Skin of body (tissue), 2 donors: ENCODE data around the gene SPATA20. TPM values are rescaled to one million over a fixed set of nuclear protein-coding genes. Genes with fewer than 3 reads are reported as not detected.

Experiments
- DNase-seq: peaks from one replicate; lab custom pipeline; 2025; lab: John Stamatoyannopoulos, UW
- total RNA-seq: library from RNA; depleted of rRNA; stranded (reverse); fragments of >200 nt; gene quantifications from one replicate; pipeline ENCODE4 v1.2.3, GENCODE V29; 2014

SPATA20 gene
- total RNA-seq, 1 donor from 2014 or later: 19.3 TPM

GRCh38 chr17:50519141-50519834 is 27.7 kb upstream of the SPATA20 start:
- DNase-seq: no peak

- DNase-seq: no peak
Observed at GRCh38 chr17:50520483-50520882, 26.5 kb upstream of the SPATA20 start.

GRCh38 chr17:50521514-50521913 is 25.5 kb upstream of the SPATA20 start:
- DNase-seq: no peak

- no peak for DNase-seq
Observed at GRCh38 chr17:50522766-50523165, 24.2 kb upstream of the SPATA20 start.

DNA sequence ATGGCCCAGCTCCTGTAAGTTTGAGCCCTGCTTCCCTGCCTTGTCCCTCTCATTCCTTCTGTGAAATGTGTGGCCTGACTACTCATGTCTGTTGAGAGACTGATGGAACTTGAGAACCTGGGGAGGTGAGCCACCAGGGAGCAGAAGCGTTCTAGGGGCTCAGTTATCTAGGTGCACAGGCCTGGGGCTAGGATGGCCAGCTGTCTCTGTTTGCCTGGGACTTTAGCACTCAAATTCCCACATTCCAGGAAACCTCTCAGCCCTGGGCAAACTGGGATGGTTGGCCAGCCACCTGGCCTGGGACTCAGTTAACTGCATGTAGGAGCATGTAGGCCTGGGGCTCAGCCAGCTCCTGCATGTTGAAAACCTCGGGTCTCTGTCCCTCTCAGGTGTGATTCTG is 23.8 kb upstream of the SPATA20 start:
- no peak for DNase-seq

DNA sequence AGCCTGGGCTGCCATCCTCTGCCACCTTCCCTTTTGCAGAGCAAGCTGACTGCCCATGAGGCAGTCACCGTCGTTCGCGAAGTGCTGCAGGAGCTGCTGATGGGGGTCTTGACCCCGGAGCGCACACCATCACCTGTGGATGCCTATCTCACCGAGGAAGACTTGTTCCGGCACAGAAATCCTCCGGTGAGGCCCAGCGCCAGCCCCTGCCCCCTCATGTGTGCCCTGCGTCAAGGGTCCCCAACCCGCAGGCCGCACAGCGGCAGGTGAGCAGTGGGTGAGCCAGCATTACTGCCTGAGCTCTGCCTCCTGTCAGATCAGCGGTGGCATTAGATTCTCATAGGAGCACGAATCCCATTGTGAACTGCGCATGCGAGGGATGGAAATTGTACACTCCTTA is 22.1 kb upstream of the SPATA20 start:
- no peak for DNase-seq

GRCh38 chr17:50527155-50527762 is 19.7 kb upstream of the SPATA20 start:
- no peak for DNase-seq

DNA sequence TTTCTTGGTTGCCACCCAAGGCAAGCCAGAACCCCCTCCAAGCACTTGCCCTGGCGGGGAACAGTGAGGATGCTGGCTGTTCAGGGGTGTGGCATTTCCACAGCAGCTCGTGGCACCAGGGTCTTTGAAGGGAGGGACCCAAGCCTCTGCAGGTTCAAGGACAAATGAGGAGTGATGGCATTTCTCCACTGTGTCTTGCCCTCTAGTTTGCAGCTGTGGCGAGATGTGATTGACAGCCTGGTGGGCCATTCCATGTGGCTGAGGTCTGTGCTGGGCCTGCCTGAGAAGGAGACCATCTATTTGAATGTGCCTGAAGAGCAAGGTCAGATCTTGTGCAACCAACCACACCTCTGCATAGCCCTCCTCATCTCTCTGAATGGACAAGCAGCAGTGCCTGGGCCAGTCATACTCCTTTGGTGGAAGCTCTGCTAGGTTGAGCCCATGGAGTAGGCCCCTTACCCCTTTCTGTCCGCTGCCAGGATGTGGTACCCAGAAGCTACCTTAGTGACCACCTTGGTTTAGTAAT is 19.0 kb upstream of the SPATA20 start:
- no peak for DNase-seq

DNA sequence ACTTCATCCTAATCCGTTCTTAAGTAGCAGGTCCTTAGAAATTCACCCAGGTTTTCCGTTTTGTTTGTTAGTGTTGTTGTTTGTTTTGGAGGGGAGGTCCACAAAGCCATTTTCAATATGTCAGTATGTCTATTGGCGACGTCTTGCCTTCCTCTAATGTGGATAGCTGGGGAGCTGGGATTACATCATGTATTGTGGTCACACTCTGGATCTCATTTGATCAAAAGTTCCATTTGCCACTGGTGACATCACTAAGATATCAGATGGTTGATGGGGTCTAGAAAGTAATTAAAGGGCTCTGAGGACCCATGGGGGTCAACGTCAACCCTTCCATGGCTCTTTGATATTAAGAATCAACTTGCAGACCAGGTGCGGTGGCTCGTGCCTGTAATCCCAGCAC is 17.1 kb upstream of the SPATA20 start:
- DNase-seq: no peak

- DNase-seq: no peak
Observed at GRCh38 chr17:50531428-50532025, 15.4 kb upstream of the SPATA20 start.

DNA sequence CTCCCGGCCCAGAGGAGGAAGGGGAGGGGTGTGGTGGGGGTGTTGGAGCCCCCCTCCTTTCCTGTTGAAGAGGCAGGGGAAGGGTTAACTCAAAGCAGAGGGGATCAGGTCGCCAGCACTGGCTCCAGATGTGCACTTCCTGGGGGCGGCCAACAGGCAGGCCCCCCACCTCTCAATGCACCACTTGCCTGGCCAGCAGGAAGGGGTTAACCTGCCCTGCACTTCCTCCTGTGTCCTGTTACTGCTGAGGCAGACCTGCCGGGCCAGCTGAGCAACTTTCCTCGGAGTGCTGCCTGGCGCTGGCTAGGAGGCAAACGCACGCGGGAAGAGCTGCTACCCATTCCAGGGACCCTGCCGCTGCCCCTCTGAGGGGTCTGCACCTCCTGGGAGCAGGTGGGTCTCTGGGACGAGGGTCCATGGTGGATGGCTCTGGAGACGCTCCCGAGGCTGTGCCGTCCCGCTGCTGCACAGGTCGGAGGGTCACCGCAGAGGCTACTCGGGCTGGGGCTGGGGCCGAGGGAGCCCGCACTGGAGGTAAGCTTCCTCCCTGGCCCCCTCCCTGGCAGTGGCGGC is 14.4 kb upstream of the SPATA20 start, which contains the start of gene EPN3:
Gene EPN3 (plus strand): TSS at position 284 of the 573 bp plus-strand sequence. CDS start 3,822 bp downstream, outside the sequence.
- no peak for DNase-seq

- DNase-seq: no peak
Observed at GRCh38 chr17:50533185-50533584, 13.8 kb upstream of the SPATA20 start.

DNA sequence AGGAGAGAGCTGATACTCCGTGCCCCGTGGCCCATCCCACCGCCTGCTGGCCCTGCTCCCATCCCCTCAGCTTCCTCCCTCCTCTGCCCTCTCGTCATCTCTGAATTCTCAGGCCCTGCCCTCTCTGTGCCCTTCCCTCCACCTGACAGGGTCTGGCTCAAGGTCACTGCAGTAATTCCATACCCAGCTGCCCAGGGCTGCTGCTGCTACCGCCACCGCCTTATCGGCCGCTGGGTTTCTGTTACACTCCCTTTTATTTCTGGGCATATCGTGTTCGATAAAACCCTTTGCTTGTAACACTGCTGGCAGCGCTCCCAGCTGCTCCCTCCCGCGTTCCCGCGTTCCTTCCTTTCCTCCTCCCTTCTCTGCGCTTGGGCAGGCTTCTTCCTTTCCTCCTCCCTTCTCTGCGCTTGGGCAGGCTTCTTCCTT is 13.2 kb upstream of the SPATA20 start:
- no peak for DNase-seq

GRCh38 chr17:50534222-50534978 is 12.6 kb upstream of the SPATA20 start:
- no peak for DNase-seq

- DNase-seq: no peak
Observed at GRCh38 chr17:50534979-50535326, 12.0 kb upstream of the SPATA20 start.

- no peak for DNase-seq
Observed at GRCh38 chr17:50535407-50535806, 11.6 kb upstream of the SPATA20 start.

DNA sequence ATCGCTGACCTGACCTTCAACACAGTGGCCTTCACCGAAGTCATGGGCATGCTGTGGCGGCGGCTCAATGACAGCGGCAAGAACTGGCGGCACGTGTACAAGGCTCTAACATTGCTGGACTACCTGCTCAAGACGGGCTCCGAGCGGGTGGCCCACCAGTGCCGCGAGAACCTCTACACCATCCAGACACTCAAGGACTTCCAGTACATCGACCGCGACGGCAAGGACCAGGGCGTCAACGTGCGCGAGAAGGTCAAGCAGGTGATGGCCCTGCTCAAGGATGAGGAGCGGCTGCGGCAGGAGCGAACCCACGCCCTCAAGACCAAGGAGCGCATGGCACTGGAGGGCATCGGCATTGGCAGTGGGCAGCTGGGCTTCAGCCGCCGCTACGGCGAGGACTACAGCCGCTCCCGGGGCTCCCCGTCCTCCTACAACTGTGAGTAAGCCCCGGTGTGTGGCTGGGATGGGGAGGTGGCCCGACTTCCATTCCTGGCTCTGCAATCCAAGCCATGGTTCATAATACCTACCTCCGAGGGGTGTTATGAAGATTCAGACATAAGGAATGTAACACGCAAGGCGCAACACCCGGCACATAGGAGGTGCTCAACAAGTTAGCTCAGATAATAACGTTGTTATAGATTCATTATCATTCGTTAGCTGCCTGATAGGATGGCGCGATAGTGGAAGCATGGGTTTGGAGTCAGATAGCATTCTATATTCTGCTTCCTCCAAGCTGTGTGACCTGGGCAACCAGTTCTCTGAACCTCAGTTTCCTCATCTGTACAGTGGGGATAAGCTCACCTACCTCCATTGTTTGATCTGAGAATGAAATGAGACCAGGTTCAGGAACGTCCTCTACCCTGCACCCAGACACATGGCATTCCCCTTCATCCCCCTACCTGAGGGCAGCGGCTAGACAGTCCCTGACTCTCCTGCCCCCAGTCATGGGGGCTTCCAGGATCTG is 10.0 kb upstream of the SPATA20 start:
- DNase-seq: no peak

GRCh38 chr17:50537721-50538548 is 9.0 kb upstream of the SPATA20 start:
- no peak for DNase-seq
